ENCODE data around the gene AQP1.

DNA sequence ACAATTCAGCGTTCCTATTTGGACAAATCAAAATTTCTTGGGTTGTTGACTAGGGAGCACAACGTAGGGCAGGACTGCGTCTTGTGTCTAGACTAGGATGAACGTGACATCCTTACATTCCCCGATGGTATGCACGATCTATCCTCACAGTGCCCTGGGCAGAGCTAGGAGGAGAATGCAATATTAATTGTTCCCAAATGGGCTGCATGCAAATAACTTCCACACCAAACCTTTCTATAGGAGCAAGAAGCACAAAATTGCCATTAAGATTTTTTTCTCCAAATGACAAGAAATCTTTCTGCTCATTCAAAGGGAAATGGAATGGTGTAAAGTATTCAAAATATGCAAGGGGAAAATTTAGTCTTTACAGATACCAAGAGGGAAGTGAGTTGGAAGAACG lies 21.4 kb upstream of the AQP1 start:
- no peak for TF ChIP-seq CTCF (IDR thresholded peaks at IDR 0.05; ENCODE audit: borderline replicate concordance, extremely low read depth, low read length, poor library complexity, severe bottlenecking)
- TF ChIP-seq EZH2 (IDR thresholded peaks at IDR 0.05; ENCODE audit: borderline replicate concordance, low read depth, low read length, severe bottlenecking) = no peak

Measured in DND-41 (cell line).